Measurements from ENCODE around the gene TGM2.
A peak's percentile ranks its signal among the peaks of the same experiment; 100 is the strongest.

Gene TGM2

DNA sequence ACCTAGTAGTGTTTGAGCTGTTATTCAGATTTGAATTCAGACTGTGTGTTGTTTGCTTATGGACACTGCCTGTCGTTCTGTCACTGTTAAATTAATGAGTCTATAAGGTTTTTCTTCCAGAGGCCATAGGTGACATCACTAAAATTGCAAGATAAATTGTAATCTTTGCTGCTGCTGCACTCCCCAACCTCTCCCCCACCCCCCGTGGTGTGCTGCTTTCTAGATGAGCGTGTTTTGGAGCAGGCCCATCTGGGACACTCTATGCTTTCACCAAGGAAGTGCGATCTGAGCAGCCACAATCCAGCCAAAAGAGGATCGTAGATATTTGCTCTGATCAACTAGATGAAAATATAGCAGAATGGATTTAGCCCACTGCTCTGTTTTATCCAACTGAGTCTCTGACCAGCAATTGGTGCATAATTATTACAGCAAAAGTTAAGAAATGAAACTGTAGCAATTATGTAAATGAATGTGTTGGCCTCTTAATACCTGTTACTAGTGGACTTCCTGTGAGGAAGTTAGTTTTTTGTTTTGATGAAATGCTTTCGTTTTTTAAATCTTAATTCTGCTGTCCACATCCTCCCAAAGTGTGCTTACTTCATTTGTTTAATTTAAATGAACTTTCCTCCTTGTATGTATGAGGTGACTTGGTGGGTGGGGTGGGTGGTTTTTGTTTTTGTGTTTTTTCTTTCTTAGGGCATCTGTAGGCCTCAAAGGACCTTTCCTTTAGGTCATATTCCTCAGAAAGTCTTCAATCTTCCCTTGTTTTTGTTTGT lies 73.4 kb downstream of the TGM2 start:
- no peak for DNase-seq

- DNase-seq = no peak
Measured at GRCh38 chr20:38090061-38090460, 75.0 kb downstream of the TGM2 start.

DNA sequence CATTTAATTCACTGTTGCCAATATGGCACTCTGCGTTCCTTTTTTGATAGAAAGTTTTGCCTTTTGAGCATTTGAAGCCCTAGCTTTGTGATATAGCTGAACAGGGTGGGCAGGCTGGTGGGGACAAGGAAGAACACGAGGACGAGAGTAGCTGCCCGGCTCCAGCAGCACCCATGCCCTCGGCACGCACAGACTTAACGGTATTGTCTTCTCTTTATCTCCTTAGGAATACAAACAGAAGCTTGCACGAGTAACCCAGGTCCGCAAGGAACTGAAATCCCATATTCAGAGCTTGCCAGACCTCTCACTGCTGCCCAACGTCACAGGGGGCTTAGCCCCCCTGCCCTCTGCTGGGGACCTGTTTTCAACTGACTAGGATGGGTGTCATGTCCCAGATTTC lies 75.6 kb downstream of the TGM2 start:
- DNase-seq = no peak

DNA sequence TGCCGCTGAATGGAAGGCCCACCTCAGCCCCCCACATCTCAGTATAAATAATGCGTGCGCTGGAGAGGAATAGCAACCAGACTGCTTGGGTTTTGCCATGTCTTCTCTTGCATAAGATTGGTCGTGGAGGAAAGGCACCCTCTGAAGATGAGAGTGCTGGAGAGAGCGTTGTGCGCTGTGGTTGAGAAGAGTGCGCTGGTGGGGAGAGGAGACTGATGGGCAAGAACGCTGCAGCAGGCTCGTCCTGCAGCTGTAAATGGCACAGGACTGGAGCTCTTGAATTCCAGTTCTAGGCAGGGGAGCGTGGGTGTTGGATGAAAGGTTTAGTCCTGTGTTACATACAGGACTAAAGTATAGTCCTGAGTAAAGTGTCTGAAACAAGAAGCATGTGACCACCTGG lies 80.0 kb downstream of the TGM2 start:
- no peak for DNase-seq

DNA sequence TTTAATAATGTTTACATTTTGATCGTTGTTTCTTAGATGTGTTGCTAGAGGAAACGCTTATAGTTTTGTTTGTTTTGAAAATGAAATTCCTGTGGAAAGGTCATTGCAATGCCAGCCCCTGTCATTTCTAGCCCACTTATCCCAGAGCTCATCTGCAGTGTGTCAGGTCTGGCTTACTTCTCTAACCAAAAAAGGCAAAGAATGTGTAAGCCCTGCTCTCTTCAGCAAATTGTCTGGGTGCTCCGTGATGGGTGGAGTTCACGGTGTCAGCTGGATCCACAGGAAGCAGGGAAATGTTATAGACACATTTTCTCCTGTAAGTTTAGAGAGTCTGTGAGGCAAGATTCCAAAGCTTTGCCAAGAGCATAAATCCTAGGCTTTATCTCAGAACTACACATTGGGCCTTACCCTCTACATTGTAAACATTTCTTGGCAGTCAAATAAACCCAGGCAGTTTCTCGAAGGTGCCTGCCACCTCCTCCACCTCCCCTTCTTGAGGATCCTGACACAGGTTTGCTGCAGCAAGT lies 80.6 kb downstream of the TGM2 start:
- peak; percentile 17 for DNase-seq

DNA sequence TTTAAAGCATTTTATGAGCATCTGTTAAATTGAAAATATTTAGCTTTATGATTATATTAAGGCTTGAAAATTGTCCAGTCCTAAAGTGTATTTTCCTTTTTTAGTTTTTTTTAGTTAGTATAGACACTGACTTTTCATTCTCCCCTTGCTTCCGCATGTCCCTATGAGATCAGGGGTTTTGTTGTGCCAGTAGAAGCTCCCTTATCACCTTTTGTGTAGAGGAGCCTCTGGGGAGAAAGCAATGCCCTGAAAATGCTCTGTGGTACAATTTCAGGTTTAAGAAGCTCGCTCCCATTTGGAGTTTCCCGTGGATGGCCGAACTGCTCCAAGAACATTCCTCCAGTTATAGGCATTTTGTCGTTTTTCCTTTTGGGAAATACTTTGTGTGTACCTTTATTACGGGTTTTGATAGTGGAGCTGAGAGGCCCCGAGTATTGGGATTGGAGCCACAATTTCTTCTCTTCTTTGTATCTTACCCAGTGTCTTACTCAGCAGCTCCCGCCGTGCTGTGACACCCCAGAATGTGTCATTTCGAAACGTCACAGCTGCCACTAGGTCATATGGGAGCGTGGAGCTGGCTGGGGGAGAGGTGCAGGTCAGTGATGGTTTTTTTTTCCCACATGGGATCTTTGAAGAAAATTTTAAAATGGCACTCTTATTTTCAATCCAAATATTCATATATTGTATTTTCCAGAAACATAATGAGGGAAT lies 81.6 kb downstream of the TGM2 start:
- no peak for DNase-seq

DNA sequence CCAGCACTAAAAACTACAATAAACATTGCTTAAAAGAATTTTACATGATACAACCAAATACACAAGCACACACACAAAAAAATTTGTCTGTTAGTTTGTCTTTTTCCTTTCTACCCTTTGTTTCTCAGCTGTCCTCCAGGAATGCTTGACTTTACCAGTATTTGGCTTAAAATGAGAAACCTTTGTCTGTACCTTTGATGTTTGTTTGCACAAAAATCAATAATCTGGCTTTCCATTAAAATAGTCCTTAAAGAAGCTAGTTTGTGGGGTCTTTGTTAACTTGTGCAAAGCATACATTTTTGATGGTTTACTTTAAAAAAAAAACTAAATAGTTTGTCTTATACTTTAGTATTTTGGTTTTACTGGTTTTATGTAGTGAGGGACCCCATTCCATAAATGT lies 82.2 kb downstream of the TGM2 start:
- no peak for DNase-seq

- DNase-seq = no peak
Measured at GRCh38 chr20:38081575-38081974, 83.5 kb downstream of the TGM2 start.

DNA sequence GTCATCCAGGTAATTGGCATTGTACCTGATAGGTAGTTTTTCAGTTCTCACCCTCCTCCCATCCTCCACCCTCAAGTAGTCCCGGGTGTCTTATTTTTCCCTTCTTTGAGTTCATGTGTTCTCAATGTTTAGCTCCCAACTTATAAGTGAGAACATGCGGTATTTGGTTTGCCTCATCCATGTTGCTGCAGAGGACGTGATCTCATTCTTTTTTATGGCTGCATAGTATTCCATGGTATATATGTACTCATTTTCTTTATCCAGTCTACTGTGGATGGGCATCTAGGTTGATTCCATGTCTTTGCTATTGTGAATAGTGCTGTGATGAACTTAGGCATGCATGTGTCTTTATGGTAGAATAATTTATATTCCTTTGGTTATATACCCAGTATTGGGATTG lies 85.7 kb downstream of the TGM2 start:
- no peak for DNase-seq

DNA sequence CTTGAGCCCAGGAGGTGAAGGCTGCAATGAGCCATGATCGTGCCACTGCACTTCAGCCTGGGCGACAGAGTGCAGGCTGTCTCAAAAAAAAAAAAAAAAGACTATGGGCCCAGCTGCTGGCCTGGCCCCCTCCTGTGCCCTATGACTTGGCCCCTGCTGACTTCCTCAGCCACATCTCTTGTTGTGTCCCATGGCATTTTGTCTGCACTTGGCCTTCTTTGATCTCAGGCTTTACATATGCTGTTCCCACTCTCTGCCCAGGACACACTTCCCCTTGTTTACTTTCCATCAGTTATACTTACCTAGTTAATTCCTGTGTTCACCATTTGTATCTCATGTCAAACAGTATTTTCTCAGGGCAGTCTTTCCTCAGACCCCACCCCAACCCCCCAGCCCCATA lies 87.0 kb downstream of the TGM2 start:
- no peak for DNase-seq

Data from NCI-H2227 treated with DMSO at 0.1 percent for 48 hours (cell line).